Muscle of arm (tissue), 12 donors: ENCODE data around the gene RTEL1. TPM values are rescaled to one million over a fixed set of nuclear protein-coding genes. Genes with fewer than 3 reads are reported as not detected.

Source experiments
- DNase-seq: peaks from one replicate; pipeline ENCODE4 v3.0.0-alpha.2; 2013
- polyA plus RNA-seq, 12 donors: library from polyadenylated mRNA; unstranded; fragments of 120-200 nt; gene quantifications; one replicate each; pipeline ENCODE4 v1.2.1, GENCODE V29; 2013; ENCODE audit not compliant: insufficient read length in 12 of 12

Gene RTEL1
- polyA plus RNA-seq, 12 donors, result 8.2 to 18.1 (median 10.8) TPM; not detected in 1

GRCh38 chr20:63689046-63690002, 31.2 kb downstream of the RTEL1 start:
- DNase-seq, result no peak

GRCh38 chr20:63690003-63690897, 32.1 kb downstream of the RTEL1 start:
- no peak for DNase-seq

- no peak for DNase-seq
These were observed 33.0 kb downstream of the RTEL1 start for GRCh38 chr20:63690898-63691710.

- no peak for DNase-seq
These were observed 33.8 kb downstream of the RTEL1 start for GRCh38 chr20:63691711-63692435.

- no peak for DNase-seq
These were observed 34.4 kb downstream of the RTEL1 start for GRCh38 chr20:63692436-63693082.

GRCh38 chr20:63693083-63693732, 35.1 kb downstream of the RTEL1 start:
- DNase-seq, result no peak

- DNase-seq, result no peak
These were observed 35.8 kb downstream of the RTEL1 start for GRCh38 chr20:63693733-63694583.

GRCh38 chr20:63694584-63695423, 36.7 kb downstream of the RTEL1 start:
- no peak for DNase-seq

- DNase-seq, result no peak
These were observed 37.6 kb downstream of the RTEL1 start for GRCh38 chr20:63695424-63696305.

GRCh38 chr20:63696306-63696627, 38.2 kb downstream of the RTEL1 start:
- no peak for DNase-seq

- DNase-seq, result no peak
These were observed 38.7 kb downstream of the RTEL1 start, which contains the start of gene TNFRSF6B for GRCh38 chr20:63696628-63697356. TNFRSF6B (plus strand) TSS chr20:63696652; CDS start chr20:63696768, 116 bp downstream.

- DNase-seq, result no peak
These were observed 39.3 kb downstream of the RTEL1 start for GRCh38 chr20:63697357-63697867.

GRCh38 chr20:63697868-63698545, 39.9 kb downstream of the RTEL1 start:
- DNase-seq, result no peak

- no peak for DNase-seq
These were observed 40.8 kb downstream of the RTEL1 start for GRCh38 chr20:63698739-63699465.
